Medulla oblongata (tissue), 1 donor: Measurements from ENCODE around the gene ESYT2.
"Not testable (repeated sequence)": the region's sequence is repeated elsewhere in the genome, so short reads cannot be mapped to it uniquely, and the experiment has no call there.

Source experiments
- DNase-seq: peaks from one replicate; pipeline ENCODE4 v3.0.0-alpha.2; 2015; ENCODE audit errors: extremely low spot score

Gene ESYT2

GRCh38 chr7:158829342-158830210 lies at the start of gene ESYT2:
ESYT2 (minus strand) TSS chr7:158829509; CDS start chr7:158829418, 91 bp downstream.
- DNase-seq = peak; percentile 98

GRCh38 chr7:158878151-158879079 lies 49.1 kb upstream of the ESYT2 start:
- DNase-seq = peak; percentile 78

GRCh38 chr7:158876984-158877383 lies 47.7 kb upstream of the ESYT2 start:
- no peak for DNase-seq

- no peak for DNase-seq
Measured at GRCh38 chr7:158869876-158870275, 40.6 kb upstream of the ESYT2 start.

- DNase-seq = no peak
Measured at GRCh38 chr7:158868764-158869410, 39.6 kb upstream of the ESYT2 start.

- no peak for DNase-seq
Measured at GRCh38 chr7:158867214-158867984, 38.1 kb upstream of the ESYT2 start.

- DNase-seq = no peak
Measured at GRCh38 chr7:158865977-158866376, 36.7 kb upstream of the ESYT2 start.

GRCh38 chr7:158865462-158865922 lies 36.2 kb upstream of the ESYT2 start:
- DNase-seq = no peak

- no peak for DNase-seq
Measured at GRCh38 chr7:158864833-158865232, 35.5 kb upstream of the ESYT2 start.

GRCh38 chr7:158864507-158864820 lies 35.2 kb upstream of the ESYT2 start:
- no peak for DNase-seq

- DNase-seq = peak; percentile 46
Measured at GRCh38 chr7:158863611-158864506, 34.5 kb upstream of the ESYT2 start.

GRCh38 chr7:158862985-158863610 lies 33.8 kb upstream of the ESYT2 start:
- not testable (repeated sequence) for DNase-seq

- DNase-seq = no peak
Measured at GRCh38 chr7:158861936-158862704, 32.8 kb upstream of the ESYT2 start.

GRCh38 chr7:158861004-158861787 lies 31.9 kb upstream of the ESYT2 start:
- no peak for DNase-seq

- DNase-seq = no peak
Measured at GRCh38 chr7:158860394-158860793, 31.1 kb upstream of the ESYT2 start.

GRCh38 chr7:158858592-158859503 lies 29.5 kb upstream of the ESYT2 start:
- no peak for DNase-seq
